ENCODE measurements around the gene FOXM1.

DNA sequence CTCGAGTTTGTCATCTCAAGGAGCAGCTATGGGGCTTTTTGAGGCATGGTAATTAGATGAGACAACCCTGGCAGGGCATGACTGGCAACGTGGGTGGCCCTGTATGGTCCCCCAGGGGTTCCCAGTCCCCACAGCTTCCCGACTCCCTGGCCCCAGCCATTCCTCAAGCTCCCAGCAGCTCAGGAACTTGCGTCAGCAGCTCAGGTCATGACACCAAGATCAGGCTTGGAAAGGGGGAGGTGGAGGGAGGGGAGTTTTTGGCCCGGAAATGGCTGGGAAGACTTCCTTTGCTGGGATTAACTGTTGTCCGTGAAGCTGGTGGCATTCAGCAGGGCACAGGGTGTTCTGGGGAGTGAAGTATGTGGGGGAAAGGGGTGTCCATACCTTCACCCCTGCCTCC is 31.7 kb downstream of the FOXM1 start:
- TF ChIP-seq, protein P1, sequence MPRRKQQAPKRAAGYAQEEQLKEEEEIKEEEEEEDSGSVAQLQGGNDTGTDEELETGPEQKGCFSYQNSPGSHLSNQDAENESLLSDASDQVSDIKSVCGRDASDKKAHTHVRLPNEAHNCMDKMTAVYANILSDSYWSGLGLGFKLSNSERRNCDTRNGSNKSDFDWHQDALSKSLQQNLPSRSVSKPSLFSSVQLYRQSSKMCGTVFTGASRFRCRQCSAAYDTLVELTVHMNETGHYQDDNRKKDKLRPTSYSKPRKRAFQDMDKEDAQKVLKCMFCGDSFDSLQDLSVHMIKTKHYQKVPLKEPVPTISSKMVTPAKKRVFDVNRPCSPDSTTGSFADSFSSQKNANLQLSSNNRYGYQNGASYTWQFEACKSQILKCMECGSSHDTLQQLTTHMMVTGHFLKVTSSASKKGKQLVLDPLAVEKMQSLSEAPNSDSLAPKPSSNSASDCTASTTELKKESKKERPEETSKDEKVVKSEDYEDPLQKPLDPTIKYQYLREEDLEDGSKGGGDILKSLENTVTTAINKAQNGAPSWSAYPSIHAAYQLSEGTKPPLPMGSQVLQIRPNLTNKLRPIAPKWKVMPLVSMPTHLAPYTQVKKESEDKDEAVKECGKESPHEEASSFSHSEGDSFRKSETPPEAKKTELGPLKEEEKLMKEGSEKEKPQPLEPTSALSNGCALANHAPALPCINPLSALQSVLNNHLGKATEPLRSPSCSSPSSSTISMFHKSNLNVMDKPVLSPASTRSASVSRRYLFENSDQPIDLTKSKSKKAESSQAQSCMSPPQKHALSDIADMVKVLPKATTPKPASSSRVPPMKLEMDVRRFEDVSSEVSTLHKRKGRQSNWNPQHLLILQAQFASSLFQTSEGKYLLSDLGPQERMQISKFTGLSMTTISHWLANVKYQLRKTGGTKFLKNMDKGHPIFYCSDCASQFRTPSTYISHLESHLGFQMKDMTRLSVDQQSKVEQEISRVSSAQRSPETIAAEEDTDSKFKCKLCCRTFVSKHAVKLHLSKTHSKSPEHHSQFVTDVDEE (CRISPR knock-in tag; IDR thresholded peaks at IDR 0.05) = no peak
- no peak for TF ChIP-seq TOX (CRISPR knock-in tag; IDR thresholded peaks at IDR 0.05; ENCODE audit: borderline replicate concordance)
- no peak for TF ChIP-seq CSDC2 (CRISPR knock-in tag; IDR thresholded peaks at IDR 0.05)
- no peak for TF ChIP-seq OSR1 (CRISPR knock-in tag; IDR thresholded peaks at IDR 0.05)
- TF ChIP-seq PATZ1 (CRISPR knock-in tag; IDR thresholded peaks at IDR 0.05; ENCODE audit: borderline replicate concordance) = no peak
- TF ChIP-seq ISL1 (CRISPR knock-in tag; IDR thresholded peaks at IDR 0.05) = no peak
- TF ChIP-seq GLIS3 (CRISPR knock-in tag; IDR thresholded peaks at IDR 0.05) = no peak
- TF ChIP-seq, protein P2, sequence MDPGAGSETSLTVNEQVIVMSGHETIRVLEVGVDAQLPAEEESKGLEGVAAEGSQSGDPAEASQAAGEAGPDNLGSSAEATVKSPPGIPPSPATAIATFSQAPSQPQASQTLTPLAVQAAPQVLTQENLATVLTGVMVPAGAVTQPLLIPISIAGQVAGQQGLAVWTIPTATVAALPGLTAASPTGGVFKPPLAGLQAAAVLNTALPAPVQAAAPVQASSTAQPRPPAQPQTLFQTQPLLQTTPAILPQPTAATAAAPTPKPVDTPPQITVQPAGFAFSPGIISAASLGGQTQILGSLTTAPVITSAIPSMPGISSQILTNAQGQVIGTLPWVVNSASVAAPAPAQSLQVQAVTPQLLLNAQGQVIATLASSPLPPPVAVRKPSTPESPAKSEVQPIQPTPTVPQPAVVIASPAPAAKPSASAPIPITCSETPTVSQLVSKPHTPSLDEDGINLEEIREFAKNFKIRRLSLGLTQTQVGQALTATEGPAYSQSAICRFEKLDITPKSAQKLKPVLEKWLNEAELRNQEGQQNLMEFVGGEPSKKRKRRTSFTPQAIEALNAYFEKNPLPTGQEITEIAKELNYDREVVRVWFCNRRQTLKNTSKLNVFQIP (CRISPR knock-in tag; IDR thresholded peaks at IDR 0.05; ENCODE audit: borderline replicate concordance, low read depth) = no peak
- no peak for TF ChIP-seq ESRRG (CRISPR knock-in tag; IDR thresholded peaks at IDR 0.05)

All from SK-N-SH treated with all-trans-retinoic acid at 6 μM for 48 hours (cell line).